Parathyroid adenoma (tissue), 2 donors: ENCODE measurements around the gene RAC3.
A peak's percentile ranks its signal among the peaks of the same experiment; 100 is the strongest.

Experiments used
- H2AFZ ChIP-seq: fragments of 300-600 bp; sonication (generic); one replicate; pipeline ENCODE4 v1.7.0; 2017; ENCODE audit warnings: antibody characterized with exemption, mild to moderate bottlenecking
- H3K27ac ChIP-seq: fragments of 300-600 bp; sonication (generic); one replicate; pipeline ENCODE4 v1.7.0; 2017
- H3K27me3 ChIP-seq: fragments of 300-600 bp; sonication (generic); one replicate; pipeline ENCODE4 v1.7.0; 2017; ENCODE audit warnings: low read length; ENCODE audit not compliant: control insufficient read depth, insufficient read depth
- H3K36me3 ChIP-seq: fragments of 300-600 bp; sonication (generic); one replicate; pipeline ENCODE4 v1.7.0; 2017; ENCODE audit warnings: low read length; ENCODE audit not compliant: control insufficient read depth, insufficient read depth
- H3K4me1 ChIP-seq: fragments of 300-600 bp; sonication (generic); one replicate; pipeline ENCODE4 v1.7.0; 2017; ENCODE audit warnings: control low read depth
- H3K4me2 ChIP-seq: fragments of 300-600 bp; sonication (generic); one replicate; pipeline ENCODE4 v1.7.0; 2017; ENCODE audit warnings: low read length
- H3K4me3 ChIP-seq: fragments of 300-600 bp; sonication (generic); one replicate; pipeline ENCODE4 v1.7.0; 2017; ENCODE audit warnings: low read depth, low read length
- H3K79me2 ChIP-seq: fragments of 300-600 bp; sonication (generic); one replicate; pipeline ENCODE4 v1.7.0; 2017; ENCODE audit warnings: control low read depth
- H3K9ac ChIP-seq: fragments of 300-600 bp; sonication (generic); one replicate; pipeline ENCODE4 v1.7.0; 2017; ENCODE audit warnings: mild to moderate bottlenecking
- H3K9me3 ChIP-seq: fragments of 300-600 bp; sonication (generic); one replicate; pipeline ENCODE4 v1.7.0; 2017; ENCODE audit warnings: low read length; ENCODE audit not compliant: control insufficient read depth
- CTCF ChIP-seq: fragments of 300-600 bp; sonication (generic); IDR thresholded peaks from one replicate; pipeline ENCODE4 v1.7.0; 2017; ENCODE audit warnings: antibody characterized with exemption, mild to moderate bottlenecking
- donor health status: primary hyperparathyroidism.

RAC3 gene

GRCh38 chr17:82020572-82021106, 10.8 kb upstream of the RAC3 start:
- Histone ChIP-seq H2AFZ (no peak overlapping the region), H3K9ac (no peak overlapping the region), H3K4me3 (no peak overlapping the region), H3K36me3 (no peaks in the 10 kb centered on the region), H3K27me3 (no peaks in the 10 kb centered on the region), H3K9me3 (no peaks in the 10 kb centered on the region), H3K27ac (no peak overlapping the region), H3K4me1 (peaks cover 16% of the 10 kb centered on the region), H3K79me2 (peaks cover 2% of the 10 kb centered on the region), H3K4me2 (no peak overlapping the region)
- no peak for TF ChIP-seq CTCF

- Histone ChIP-seq H3K4me2 (peak overlapping the region; percentile 58), H3K9me3 (no peaks in the 10 kb centered on the region), H3K4me1 (peaks cover 16% of the 10 kb centered on the region), H3K79me2 (peaks cover 2% of the 10 kb centered on the region), H2AFZ (no peak overlapping the region), H3K36me3 (no peaks in the 10 kb centered on the region), H3K9ac (no peak overlapping the region), H3K27ac (no peak overlapping the region), H3K4me3 (peak overlapping the region; percentile 78), H3K27me3 (no peaks in the 10 kb centered on the region)
- peak; percentile 82 for TF ChIP-seq CTCF
Observed at GRCh38 chr17:82021107-82021899, 10.2 kb upstream of the RAC3 start.

DNA sequence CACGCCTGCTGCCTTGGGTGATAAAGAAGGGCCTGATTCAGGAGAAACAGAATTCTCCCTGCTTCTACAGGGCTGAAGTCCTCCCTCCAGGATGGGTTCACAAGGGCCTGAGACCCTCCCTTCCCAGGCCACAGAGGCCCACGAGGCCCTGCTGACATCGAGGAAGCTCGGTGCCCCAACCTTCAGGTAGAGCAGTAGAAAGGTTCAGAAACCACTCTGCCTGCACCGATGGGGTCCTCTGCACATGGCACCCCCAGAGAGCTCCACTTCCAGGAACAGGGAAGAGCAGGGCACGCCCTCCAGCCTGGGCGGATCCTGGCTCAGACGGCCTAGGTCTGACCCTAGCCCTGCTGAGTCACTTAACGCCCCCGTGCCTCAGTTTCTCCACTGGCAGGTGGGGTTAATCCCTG, 9.6 kb upstream of the RAC3 start:
- Histone ChIP-seq H3K9ac (peak overlapping the region; percentile 21), H3K4me1 (peaks cover 16% of the 10 kb centered on the region), H2AFZ (peak overlapping the region; percentile 85), H3K27ac (no peak overlapping the region), H3K9me3 (no peaks in the 10 kb centered on the region), H3K36me3 (no peaks in the 10 kb centered on the region), H3K79me2 (peaks cover 2% of the 10 kb centered on the region), H3K4me3 (peak overlapping the region; percentile 78), H3K27me3 (no peaks in the 10 kb centered on the region), H3K4me2 (peak overlapping the region; percentile 58)
- no peak for TF ChIP-seq CTCF

- no peak for TF ChIP-seq CTCF
- Histone ChIP-seq H2AFZ (peak within 1 kb of the TSS; percentile 88), H3K36me3 (no peaks in the 10 kb centered on the region), H3K4me1 (peaks cover 16% of the 10 kb centered on the region), H3K27ac (peak within 1 kb of the TSS; percentile 24), H3K9ac (peak within 1 kb of the TSS; percentile 43), H3K4me2 (peak within 1 kb of the TSS; percentile 95), H3K79me2 (peaks cover 2% of the 10 kb centered on the region), H3K4me3 (peak within 1 kb of the TSS; percentile 78), H3K9me3 (no peaks in the 10 kb centered on the region), H3K27me3 (no peaks in the 10 kb centered on the region)
Observed at GRCh38 chr17:82022310-82022980, 9.0 kb upstream of the RAC3 start, which contains the start of gene CENPX. Gene CENPX (minus strand): TSS chr17:82022878. CDS start chr17:82022861, 17 bp downstream.
